HepG2 (cell line): Measurements from ENCODE around the gene GIPC1. TPM values are rescaled to one million over a fixed set of nuclear protein-coding genes. Genes with fewer than 3 reads are reported as not detected.
"Not testable (repeated sequence)": the region's sequence is repeated elsewhere in the genome, so short reads cannot be mapped to it uniquely, and the experiment has no call there.

ENCODE experiments used
- ATAC-seq: fragments of 200-7000 bp; cut with Tn5 transposase; 3 replicates; pipeline ENCODE4 v1.9.1; 2020; ENCODE audit warnings: mild to moderate bottlenecking, moderate library complexity
- BruUV-seq: library from RNA; stranded (reverse); fragments of 400-500 nt; replicated peaks from 2 replicates; lab custom pipeline; 2021; lab: Mats Ljungman, UMichigan
- CTCF ChIA-PET: fragments of 300-600 bp; formaldehyde crosslinking; extraction: SDS; loops from one replicate; lab custom pipeline; 2021; ENCODE audit warnings: low total read pairs, inconsistent platforms, low intra/inter-chr PET ratio; lab: Yijun Ruan, JAX
- POLR2A ChIA-PET: fragments of 350-600 bp; sonication (Branson Sonifier 250); formaldehyde crosslinking; loops from one replicate; lab custom pipeline; 2020; ENCODE audit warnings: antibody characterized with exemption, inconsistent platforms; lab: Yijun Ruan, JAX
- DNase-seq: peaks from one replicate; pipeline ENCODE4 v3.0.0-alpha.2; 2015; ENCODE audit warnings: low spot score
- FAIRE-seq: peaks from 3 replicates; lab custom pipeline; 2011; peaks lifted over from hg19 to GRCh38; lab: Jason Lieb, UNC
- H2AFZ ChIP-seq: one replicate; pipeline ENCODE4 v1.6.1; 2011; ENCODE audit warnings: low read length, inconsistent platforms
- H3K27ac ChIP-seq: fragments of 300-600 bp; 3 replicates; pipeline ENCODE4 v1.8.0; 2011; ENCODE audit warnings: mixed run types, mild to moderate bottlenecking, mixed read lengths, low read length, inconsistent platforms; ENCODE audit not compliant: insufficient read depth; ENCODE audit errors: extremely low read length
- H3K27me3 ChIP-seq, 2 experiments: fragments of 200-600 bp in 1 of 2; 2 replicates in 1 of 2; 3 replicates in 1 of 2; pipeline versions ENCODE4 v1.6.0 to v1.8.0; 2011; ENCODE audit warnings: low read length in 2 of 2, mild to moderate bottlenecking in 2 of 2, moderate library complexity in 2 of 2, inconsistent platforms in 1 of 2; ENCODE audit not compliant: insufficient read depth in 2 of 2, control insufficient read depth in 1 of 2
- H3K36me3 ChIP-seq, 2 experiments: fragments of 200-600 bp in 1 of 2; replicated peaks in 1 of 2; 2 replicates in 1 of 2; 3 replicates in 1 of 2; pipeline versions ENCODE4 v1.5.1 to v1.8.0; 2011; ENCODE audit warnings: low read length in 2 of 2, inconsistent platforms in 1 of 2; ENCODE audit not compliant: insufficient read depth in 2 of 2, control insufficient read depth in 1 of 2
- H3K4me1 ChIP-seq: 2 replicates; pipeline ENCODE4 v1.5.1; 2012; ENCODE audit warnings: low read length, inconsistent platforms; ENCODE audit not compliant: insufficient read depth
- H3K4me2 ChIP-seq: 2 replicates; pipeline ENCODE4 v1.6.0; 2011; ENCODE audit warnings: low read depth, low read length, inconsistent platforms
- H3K4me3 ChIP-seq, 3 experiments: fragments of 200-600 bp in 1 of 3; sonication (generic), shearing (Covaris generic) in 1 of 3; replicated peaks in 1 of 3; 2 replicates each; pipeline ENCODE4 v1.5.1; 2011 to 2016; ENCODE audit warnings: low read length in 3 of 3, inconsistent platforms in 2 of 3, low read depth in 2 of 3, mild to moderate bottlenecking in 2 of 3, control low read depth in 1 of 3, mixed read lengths in 1 of 3; ENCODE audit not compliant: insufficient read depth in 1 of 3
- H3K79me2 ChIP-seq: one replicate; pipeline ENCODE4 v1.6.1; 2011; ENCODE audit warnings: low read length, inconsistent platforms; ENCODE audit not compliant: insufficient read depth
- H3K9ac ChIP-seq: 2 replicates; pipeline ENCODE4 v1.6.0; 2011; ENCODE audit warnings: mild to moderate bottlenecking, low read depth, low read length, inconsistent platforms; ENCODE audit not compliant: insufficient read depth
- H3K9me3 ChIP-seq: 2 replicates; pipeline ENCODE4 v1.5.1; 2012; ENCODE audit warnings: mild to moderate bottlenecking, low read length
- H4K20me1 ChIP-seq: 2 replicates; pipeline ENCODE4 v1.6.0; 2011; ENCODE audit warnings: inconsistent platforms, mild to moderate bottlenecking, low read length, moderate library complexity; ENCODE audit not compliant: insufficient read depth
- JARID2 ChIP-seq: sonication (generic); formaldehyde crosslinking; IDR thresholded peaks from 2 replicates; pipeline ENCODE4 v1.8.1; 2023; ENCODE audit warnings: missing genetic modification reagents, inconsistent platforms; ENCODE audit not compliant: insufficient replicate concordance
- NFYB ChIP-seq: sonication (generic); formaldehyde crosslinking; IDR thresholded peaks from 2 replicates; pipeline ENCODE4 v1.4.0; 2020; ENCODE audit warnings: missing genetic modification reagents
- ZNF180 ChIP-seq: sonication (generic); formaldehyde crosslinking; IDR thresholded peaks from 2 replicates; pipeline ENCODE4 v1.4.0; 2020; ENCODE audit warnings: low read depth, missing genetic modification reagents, borderline replicate concordance
- ZNF333 ChIP-seq: sonication (generic); formaldehyde crosslinking; IDR thresholded peaks from 2 replicates; pipeline ENCODE4 v1.4.0; 2020; ENCODE audit warnings: mild to moderate bottlenecking, missing genetic modification reagents, borderline replicate concordance
- ZNF432 ChIP-seq: sonication (generic); formaldehyde crosslinking; IDR thresholded peaks from 2 replicates; pipeline ENCODE4 v1.5.0; 2020; ENCODE audit warnings: missing genetic modification reagents, mild to moderate bottlenecking, borderline replicate concordance
- ZNF451 ChIP-seq: sonication (generic); formaldehyde crosslinking; IDR thresholded peaks from 2 replicates; pipeline ENCODE4 v1.5.0; 2020; ENCODE audit warnings: mild to moderate bottlenecking, missing genetic modification reagents
- WGBS: methylation state at CpG from one replicate; pipeline ENCODE4 v1.1.6; 2017; ENCODE audit warnings: low lambda C conversion rate; 5-methylcytosine and 5-hydroxymethylcytosine counted together
- in situ Hi-C: cut with HindIII; loops from 2 replicates; pipeline ENCODE4 v1.10.0; 2017; ENCODE audit warnings: low pct_unique_long_range_greater_than_20kb; ENCODE audit not compliant: extremely low pct_ligation_motif_present
- intact Hi-C: fragments of 100-400 bp; cut with micrococcal nuclease; formaldehyde crosslinking; loops from one replicate; pipeline ENCODE4 v1.10.0; 2022; ENCODE audit not compliant: unreplicated experiment
- polyA plus RNA-seq, 8 experiments: library from polyadenylated mRNA; depleted of rRNA in 3 of 8; stranded (reverse) in 7 of 8; unstranded in 1 of 8; fragments of >200 nt; fragmentation: Illumina TruSeq in 4 of 8; extraction: Trizol in 4 of 8; gene quantifications; 2 replicates each; pipeline versions ENCODE4 v1.2.1 to v1.2.3, GENCODE V29; 2011 to 2016; ENCODE audit warnings: low read depth in 4 of 8, missing spikeins in 1 of 8, mixed read lengths in 1 of 8; ENCODE audit not compliant: insufficient read depth in 1 of 8
- total RNA-seq, 5 experiments: library from RNA; depleted of rRNA; stranded (reverse); fragments of >200 nt; fragmentation: Illumina TruSeq; extraction: Trizol; gene quantifications; 2 replicates each; pipeline ENCODE4 v1.2.3, GENCODE V29; 2016; ENCODE audit warnings: low read depth in 1 of 5
- TF ChIP-seq, protein P1 (sequence below), 2 experiments: sonication (generic) in 1 of 2; formaldehyde crosslinking in 1 of 2; IDR thresholded peaks; 2 replicates each; pipeline versions ENCODE4 v1.4.0 to v1.6.1; 2016 to 2020; ENCODE audit warnings: borderline replicate concordance in 1 of 2, low read depth in 1 of 2, mild to moderate bottlenecking in 1 of 2, missing genetic modification reagents in 1 of 2

The GIPC1 gene
- total and polyA plus RNA-seq, 2 of the 13 experiments (the other 11 are each of a cell fraction or from before 2014, with no cell fraction given): 27.1 to 48.1 TPM

DNA sequence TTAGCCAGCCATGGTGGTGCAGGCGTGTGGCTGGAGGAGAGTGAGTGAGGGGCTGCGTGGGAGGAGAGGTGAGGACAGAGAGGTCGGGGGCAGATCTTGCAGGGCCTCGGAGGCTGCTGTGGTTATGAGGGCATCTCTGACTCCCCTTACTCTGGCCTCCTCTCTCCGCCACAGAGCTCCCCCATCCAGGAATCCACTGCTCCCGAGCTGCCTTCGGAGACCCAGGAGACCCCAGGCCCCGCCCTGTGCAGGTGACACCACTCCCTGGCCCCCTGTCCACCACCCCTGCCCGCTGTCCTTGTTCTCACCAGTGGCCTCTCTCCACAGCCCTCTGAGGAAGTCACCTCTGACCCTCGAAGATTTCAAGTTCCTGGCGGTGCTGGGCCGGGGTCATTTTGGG is 28.5 kb downstream of the GIPC1 start (continued):
- TF ChIP-seq, protein P1, sequence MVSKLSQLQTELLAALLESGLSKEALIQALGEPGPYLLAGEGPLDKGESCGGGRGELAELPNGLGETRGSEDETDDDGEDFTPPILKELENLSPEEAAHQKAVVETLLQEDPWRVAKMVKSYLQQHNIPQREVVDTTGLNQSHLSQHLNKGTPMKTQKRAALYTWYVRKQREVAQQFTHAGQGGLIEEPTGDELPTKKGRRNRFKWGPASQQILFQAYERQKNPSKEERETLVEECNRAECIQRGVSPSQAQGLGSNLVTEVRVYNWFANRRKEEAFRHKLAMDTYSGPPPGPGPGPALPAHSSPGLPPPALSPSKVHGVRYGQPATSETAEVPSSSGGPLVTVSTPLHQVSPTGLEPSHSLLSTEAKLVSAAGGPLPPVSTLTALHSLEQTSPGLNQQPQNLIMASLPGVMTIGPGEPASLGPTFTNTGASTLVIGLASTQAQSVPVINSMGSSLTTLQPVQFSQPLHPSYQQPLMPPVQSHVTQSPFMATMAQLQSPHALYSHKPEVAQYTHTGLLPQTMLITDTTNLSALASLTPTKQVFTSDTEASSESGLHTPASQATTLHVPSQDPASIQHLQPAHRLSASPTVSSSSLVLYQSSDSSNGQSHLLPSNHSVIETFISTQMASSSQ (IDR thresholded peaks at IDR 0.05; ENCODE audit: low read depth): no peak
- TF ChIP-seq, protein P1 (CRISPR knock-in tag; IDR thresholded peaks at IDR 0.05; ENCODE audit: borderline replicate concordance): no peak
- TF ChIP-seq, all 625 proteins: peak for 0

DNA sequence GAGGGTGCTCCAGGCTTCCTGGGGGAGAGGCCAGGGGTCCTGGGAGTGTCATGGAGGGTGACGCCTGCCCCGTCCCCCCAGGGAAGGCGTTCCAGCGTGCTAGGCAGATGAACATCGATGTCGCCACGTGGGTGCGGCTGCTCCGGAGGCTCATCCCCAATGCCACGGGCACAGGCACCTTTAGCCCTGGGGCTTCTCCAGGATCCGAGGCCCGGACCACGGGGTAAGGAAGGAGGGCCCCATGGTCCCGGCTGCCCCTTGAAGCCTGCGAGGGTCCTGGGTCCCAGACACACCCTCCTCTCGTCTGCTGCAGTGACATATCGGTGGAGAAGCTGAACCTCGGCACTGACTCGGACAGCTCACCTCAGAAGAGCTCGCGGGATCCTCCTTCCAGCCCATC is 32.2 kb downstream of the GIPC1 start:
- Histone ChIP-seq H2AFZ (no peak overlapping the region), H3K4me3 (no peak overlapping the region), H3K79me2 (no peaks in the 10 kb centered on the region)
- FAIRE-seq: no peak
- no peak for TF ChIP-seq ZNF333 (CRISPR knock-in tag)
- no peak for TF ChIP-seq ZNF180 (CRISPR knock-in tag)
- TF ChIP-seq NFYB (CRISPR knock-in tag): no peak
- no peak for TF ChIP-seq JARID2 (CRISPR knock-in tag)
- no peak for TF ChIP-seq ZNF451 (CRISPR knock-in tag)
- TF ChIP-seq ZNF432 (CRISPR knock-in tag): no peak
- TF ChIP-seq, all 625 proteins: peak for 0
- POLR2A ChIA-PET: no interaction called here
- Histone ChIP-seq H3K4me1 (no peaks in the 10 kb centered on the region), H3K4me2 (no peak overlapping the region), H3K9ac (no peak overlapping the region), H3K9me3 (no peaks in the 10 kb centered on the region), H3K27ac (no peak overlapping the region), H3K36me3 (peaks cover 3 to 15% of the 10 kb centered on the region in 2 experiments; a peak in 4 of 5 replicates), H3K27me3 (no peaks in the 10 kb centered on the region), H4K20me1 (no peaks in the 10 kb centered on the region)
- DNase-seq (no peak), ATAC-seq (no peak)
- in situ Hi-C loops: no loop called here
- intact Hi-C loops: no loop called here
- CTCF ChIA-PET: no interaction called here
- no TSS peak for BruUV-seq
- 93% methylated on average over 12 of the region's 21 CpGs for WGBS

DNA sequence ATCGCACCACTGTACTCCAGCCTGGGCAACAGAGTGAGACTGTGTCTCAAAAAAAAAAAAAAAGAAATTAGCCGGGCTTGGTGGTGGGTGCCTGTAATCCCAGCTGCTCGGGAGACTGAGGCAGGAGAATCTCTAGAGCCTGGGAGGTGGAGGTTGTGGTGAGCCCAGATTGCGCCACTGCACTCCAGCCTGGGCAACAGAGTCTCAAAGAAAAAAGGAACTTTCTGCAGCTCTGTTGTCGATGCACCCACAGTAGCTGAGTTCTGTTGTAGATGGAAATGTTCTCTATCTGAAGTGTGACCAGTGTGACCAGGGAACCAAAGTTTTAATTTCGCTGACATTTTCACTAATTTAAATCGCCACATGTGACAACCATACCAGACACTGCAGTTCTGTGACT is 33.5 kb downstream of the GIPC1 start:
- H3K9ac ChIP-seq, H3K4me1 ChIP-seq, POLR2A ChIA-PET, CTCF ChIA-PET, H2AFZ ChIP-seq, DNase-seq, H3K27me3 ChIP-seq, H3K27ac ChIP-seq, in situ Hi-C loops, H3K4me3 ChIP-seq, FAIRE-seq, H4K20me1 ChIP-seq, H3K4me2 ChIP-seq, intact Hi-C loops, H3K79me2 ChIP-seq, BruUV-seq, H3K9me3 ChIP-seq, ATAC-seq: not testable (repeated sequence)
- 96% methylated on average over 7 of the region's 7 CpGs for WGBS
- peaks cover 3 to 24% of the 10 kb centered on the region in 2 experiments; a peak in 3 of 5 replicates for H3K36me3 ChIP-seq
